GM19238 (cell line): ENCODE measurements around the gene NLRX1.
"Not testable (repeated sequence)": the region's sequence is repeated elsewhere in the genome, so short reads cannot be mapped to it uniquely, and the experiment has no call there.

Experiments used
- DNase-seq: peaks from one replicate; pipeline ENCODE4 v3.0.0; 2011; ENCODE audit warnings: low spot score; ENCODE audit not compliant: insufficient read length

NLRX1 gene, protein sequence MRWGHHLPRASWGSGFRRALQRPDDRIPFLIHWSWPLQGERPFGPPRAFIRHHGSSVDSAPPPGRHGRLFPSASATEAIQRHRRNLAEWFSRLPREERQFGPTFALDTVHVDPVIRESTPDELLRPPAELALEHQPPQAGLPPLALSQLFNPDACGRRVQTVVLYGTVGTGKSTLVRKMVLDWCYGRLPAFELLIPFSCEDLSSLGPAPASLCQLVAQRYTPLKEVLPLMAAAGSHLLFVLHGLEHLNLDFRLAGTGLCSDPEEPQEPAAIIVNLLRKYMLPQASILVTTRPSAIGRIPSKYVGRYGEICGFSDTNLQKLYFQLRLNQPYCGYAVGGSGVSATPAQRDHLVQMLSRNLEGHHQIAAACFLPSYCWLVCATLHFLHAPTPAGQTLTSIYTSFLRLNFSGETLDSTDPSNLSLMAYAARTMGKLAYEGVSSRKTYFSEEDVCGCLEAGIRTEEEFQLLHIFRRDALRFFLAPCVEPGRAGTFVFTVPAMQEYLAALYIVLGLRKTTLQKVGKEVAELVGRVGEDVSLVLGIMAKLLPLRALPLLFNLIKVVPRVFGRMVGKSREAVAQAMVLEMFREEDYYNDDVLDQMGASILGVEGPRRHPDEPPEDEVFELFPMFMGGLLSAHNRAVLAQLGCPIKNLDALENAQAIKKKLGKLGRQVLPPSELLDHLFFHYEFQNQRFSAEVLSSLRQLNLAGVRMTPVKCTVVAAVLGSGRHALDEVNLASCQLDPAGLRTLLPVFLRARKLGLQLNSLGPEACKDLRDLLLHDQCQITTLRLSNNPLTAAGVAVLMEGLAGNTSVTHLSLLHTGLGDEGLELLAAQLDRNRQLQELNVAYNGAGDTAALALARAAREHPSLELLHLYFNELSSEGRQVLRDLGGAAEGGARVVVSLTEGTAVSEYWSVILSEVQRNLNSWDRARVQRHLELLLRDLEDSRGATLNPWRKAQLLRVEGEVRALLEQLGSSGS

DNA sequence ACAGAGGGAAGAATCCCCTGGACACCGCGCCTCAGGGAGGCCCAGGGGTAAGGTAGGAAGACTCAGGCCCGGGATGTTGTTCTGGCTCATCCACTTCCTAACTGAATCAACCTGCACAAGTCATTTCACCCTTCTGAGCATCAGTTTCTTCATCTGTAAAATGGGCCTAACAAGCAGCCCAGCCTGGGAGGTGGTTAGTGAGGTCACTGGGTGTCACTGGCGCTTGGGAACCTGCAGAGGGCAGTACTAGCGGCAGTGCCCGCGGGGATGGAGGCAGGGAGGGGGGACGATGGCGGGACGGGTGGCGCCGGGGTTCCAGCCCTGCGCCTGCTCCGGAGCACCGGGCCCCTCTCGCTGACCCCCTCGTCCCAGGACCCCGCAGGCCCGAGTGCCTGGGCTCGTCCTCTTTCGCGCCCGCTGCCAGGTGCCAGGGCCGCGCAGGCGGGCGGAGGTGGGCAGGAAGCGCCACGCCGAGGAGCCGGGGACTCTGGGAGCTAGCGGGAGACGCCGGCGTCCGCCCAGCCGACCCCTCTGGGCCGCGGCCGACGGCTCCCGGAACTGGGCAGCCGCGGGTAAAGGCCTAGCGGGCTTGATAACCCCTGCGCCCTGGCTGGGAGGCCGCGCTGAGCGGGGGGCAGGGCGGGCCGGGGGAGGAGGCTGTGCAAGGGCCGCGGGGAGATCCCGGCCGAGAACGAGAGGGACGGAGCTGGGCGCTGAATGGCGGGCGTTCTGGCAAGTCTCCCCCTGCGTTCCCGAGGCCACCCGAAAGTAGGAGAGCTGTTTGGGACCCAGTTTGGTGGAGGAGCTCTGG, at the start of gene NLRX1:
Gene NLRX1, plus strand, starts transcription at position 255 of the 811 bp plus-strand sequence. CDS start 2,679 bp downstream, outside the sequence.
- peak; percentile 98 for DNase-seq

DNA sequence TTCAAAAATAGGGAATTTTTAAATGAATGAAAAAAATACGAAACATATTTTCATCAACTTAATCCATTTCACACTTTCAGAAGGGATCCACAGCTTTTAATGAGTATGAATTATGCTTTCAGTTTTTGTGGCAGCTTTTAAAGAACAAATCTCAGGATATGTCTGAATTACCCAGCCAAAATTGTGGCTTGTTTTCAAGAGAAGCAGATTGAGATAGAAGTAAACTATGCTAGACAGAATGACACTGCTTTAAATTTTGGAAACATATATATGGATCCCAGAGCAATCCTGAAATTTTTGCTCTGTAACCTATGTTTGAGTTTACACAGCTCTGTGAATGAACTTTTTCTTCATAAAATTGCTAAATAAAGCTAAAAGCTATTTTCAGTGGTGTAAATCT, 49.6 kb upstream of the NLRX1 start:
- DNase-seq = no peak

DNA sequence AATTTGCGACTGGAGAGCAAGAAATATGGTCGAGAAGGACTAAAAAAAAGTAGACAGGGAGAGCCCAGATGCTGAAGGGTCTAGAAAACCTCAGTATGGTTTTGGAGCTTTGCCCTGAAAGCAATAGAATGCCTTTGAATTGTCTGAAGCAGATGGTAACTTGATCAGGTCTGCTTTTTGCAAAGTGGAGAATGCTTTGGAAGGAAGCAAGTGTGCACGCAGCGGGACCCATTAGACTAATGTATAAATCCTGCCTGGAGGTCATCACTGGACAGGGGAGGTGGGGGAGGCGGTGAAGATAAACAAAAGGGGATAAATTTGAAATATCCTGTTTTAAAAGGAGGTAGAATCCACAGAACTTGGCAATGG, 47.9 kb upstream of the NLRX1 start:
- no peak for DNase-seq

DNA sequence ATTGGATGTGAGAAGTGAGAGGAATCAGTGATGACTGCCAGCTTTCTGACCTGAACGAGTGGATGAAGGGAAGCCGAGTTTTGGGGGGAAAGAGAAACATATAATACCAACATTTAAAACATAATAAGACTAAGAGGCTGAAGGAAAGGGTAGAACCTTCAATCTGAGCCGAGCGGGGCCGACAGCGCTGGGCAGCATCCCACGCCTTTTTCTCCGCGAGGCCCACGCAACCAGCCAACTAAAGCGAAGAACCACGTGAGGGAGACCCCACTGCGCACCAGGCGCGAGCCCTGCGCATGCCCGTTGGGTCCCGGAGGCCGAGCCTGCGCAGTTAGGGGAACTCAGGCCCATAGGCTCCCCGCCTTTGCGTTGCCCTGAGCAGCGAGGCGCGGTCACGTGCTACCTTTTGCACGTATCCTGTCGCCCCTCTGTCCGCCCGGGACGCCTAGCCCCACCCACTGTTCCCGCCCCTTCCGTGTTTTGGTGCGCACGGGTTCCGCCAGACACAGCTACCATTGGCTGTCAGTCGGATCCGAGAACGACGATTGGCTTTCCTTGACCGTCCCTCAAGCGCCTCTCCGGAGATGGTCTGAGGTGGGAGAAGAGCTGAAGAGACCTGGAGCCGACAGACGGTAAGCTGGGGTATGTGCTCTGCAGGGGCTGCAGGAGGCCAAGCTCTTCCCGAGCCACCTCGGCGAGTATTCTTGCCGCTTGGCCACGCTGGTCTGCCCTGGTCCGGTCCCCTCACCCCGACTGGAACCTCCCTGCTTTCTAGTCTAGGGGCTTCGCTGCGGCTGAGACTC, 47.3 kb upstream of the NLRX1 start, which contains the start of gene HINFP:
Gene HINFP, plus strand, starts transcription at position 573 of the 803 bp plus-strand sequence. CDS start 5,365 bp downstream, outside the sequence.
- peak; percentile 99 for DNase-seq

DNA sequence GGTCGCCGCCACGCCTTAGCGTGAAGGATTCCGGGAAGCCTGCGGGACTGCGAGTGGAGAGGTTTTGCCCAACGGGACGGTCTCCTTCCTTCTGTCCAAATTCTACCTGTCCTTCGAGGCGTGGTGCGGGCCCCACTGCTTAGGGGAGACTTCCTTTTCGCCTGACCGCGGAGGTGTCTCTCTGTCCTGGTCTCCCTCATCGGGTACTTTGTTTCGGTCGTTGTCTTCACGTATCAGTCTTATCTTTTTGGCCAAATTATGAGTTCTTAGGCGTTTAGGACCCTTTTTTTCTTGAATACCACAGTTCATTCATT, 46.8 kb upstream of the NLRX1 start:
- no peak for DNase-seq

DNA sequence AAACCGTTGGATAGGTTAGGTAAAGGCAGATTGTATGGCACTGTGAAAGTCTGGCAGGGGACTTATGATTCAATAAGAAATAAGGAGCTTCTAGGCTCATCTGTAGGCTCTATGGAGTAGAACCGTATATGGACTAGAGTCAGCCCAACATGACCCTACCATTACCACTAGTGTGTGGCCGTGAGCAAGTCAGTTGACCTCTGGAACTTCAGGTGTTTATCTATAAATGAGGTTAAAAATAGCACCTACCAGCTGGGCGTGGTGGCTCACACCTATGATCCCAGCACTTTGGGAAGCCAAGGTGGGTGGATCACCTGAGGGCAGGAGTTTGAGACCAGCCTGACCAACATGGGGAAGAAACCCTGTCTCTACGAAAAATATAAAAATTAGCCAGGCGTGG, 42.7 kb upstream of the NLRX1 start:
- DNase-seq = no peak

DNA sequence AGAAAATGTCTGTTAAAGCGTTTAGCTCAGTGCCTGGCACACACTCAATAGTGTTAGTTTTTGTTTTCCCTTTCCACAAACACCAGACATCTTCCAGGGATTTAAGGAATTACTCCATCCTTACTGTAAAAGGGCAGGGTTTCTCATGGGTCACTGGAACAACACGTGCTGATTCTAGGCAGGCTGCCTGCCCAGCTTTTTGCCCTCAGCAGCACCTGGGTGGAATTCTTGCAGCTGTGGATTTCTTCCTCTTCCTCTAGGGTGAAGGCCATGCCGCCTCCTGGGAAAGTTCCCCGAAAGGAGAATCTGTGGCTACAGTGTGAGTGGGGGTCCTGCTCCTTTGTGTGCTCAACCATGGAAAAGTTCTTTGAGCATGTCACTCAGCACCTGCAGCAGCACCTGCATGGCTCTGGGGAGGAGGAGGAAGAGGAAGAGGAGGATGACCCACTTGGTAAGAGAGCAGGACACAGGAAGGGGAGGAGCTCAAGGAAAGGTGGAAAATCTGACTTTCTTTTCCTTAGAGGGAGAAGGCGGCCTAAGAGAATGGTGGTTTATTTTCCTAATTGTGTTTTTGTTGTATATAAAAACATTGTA, 41.8 kb upstream of the NLRX1 start:
- no peak for DNase-seq

DNA sequence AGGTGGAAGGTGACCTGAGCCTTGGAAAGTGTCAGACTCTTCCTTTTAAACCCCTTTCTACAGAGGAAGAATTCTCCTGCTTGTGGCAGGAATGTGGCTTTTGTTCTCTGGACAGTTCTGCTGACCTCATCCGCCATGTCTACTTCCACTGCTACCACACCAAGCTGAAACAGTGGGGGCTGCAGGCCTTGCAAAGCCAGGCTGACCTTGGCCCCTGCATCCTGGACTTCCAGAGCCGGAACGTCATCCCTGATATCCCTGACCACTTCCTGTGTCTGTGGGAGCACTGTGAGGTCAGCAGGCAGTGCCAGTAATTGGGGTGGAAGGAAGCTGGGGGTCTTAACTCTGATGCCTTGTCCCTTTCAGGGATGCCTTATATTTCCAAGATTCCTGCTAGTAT, 37.9 kb upstream of the NLRX1 start:
- no peak for DNase-seq

DNA sequence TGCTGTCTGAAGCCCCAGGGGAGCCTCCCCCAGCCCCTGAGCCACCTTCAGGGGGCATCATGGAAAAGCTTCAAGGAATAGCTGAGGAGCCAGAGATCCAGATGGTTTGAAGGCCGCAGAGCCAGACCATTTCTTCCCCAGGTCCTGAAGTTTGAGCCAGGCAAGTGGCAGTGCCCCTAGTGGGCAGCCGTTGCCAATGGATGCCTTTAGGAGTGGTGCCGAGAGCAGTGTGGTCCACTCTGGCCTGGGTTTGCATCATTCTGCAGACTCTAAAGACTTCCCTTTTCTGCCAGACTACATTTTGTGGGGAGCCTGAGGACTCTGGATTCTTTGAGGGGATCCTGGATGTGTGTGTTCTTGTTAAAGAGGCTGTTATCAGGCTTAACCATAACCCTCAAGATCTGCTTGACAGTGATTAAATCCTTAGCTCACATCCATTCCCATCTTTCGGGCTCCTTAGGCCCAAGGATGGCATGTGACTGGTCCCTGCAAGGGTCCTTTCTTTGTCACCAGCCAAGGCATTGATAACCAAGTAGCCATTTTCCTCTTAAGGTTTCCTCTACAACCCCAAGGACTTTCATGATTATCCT, 34.0 kb upstream of the NLRX1 start:
- DNase-seq = no peak

DNA sequence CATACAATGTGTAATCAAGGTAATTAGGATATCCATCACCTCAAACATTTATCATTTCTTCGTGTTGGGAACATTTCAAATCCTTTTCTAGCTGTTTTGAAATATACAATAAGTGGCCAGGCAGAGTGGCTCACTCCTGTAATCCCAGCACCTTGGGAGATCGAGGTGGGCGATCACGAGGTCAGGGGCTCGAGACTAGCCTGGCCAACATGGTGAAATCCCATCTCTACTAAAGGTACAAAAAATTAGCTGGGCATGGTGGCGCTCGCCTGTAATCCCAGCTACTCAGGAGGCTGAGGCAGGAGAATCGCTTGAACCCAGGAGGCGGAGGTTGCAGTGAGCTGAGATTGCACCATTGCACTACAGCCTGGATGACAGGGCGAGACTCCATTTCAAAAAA, 29.2 kb upstream of the NLRX1 start:
- not testable (repeated sequence) for DNase-seq

DNA sequence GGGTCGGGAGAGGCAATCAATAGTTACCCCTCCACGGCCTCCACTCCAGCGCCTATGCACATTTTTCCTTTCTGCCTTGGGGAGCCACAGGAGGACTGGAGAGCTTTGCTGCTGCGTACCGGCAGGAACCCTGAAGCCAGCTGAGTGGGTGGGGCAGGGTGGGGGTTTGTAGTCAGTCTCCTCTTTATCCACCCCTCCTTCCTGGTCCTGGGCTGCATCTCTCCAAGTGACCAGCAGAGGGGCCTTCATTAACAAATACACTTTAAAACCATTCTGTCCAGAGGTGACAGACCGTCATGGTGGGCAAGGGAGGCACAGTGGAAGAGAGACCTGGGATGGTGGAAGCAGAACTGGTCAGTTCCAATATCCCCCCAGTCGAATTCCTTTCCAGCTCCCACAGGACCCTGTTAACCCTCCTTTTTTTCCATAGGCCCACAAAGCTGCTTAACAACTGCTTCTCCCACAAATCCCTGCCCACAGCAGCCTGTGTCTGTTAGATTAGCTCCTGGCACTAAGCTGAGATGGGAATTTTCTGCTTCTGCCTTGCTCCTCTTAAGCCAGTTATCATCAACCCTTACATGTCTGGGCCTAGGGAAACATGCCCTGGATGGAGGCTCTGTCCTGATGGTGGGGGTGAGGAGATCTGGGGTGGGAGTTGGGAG, 23.6 kb upstream of the NLRX1 start:
- DNase-seq = peak; percentile 71

DNA sequence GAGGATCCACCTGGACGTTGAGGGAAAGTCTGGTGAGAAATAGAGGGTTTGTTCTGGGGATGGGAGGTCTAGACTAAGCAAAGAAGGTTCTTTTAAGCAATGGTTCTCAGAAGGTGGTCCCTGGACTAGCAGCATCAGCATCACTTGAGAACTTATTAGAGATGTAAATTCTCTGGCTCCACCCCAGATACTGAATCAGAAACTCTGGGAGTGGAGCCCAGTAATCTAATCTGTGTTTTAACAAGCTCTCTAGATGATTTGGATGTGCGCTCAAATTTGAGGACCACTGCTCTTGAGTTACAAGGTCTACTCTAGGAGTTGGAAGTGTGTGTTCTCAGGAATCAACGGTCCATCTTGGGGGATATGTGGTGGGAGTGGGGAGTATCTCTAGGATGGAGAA, 23.0 kb upstream of the NLRX1 start:
- DNase-seq = no peak

DNA sequence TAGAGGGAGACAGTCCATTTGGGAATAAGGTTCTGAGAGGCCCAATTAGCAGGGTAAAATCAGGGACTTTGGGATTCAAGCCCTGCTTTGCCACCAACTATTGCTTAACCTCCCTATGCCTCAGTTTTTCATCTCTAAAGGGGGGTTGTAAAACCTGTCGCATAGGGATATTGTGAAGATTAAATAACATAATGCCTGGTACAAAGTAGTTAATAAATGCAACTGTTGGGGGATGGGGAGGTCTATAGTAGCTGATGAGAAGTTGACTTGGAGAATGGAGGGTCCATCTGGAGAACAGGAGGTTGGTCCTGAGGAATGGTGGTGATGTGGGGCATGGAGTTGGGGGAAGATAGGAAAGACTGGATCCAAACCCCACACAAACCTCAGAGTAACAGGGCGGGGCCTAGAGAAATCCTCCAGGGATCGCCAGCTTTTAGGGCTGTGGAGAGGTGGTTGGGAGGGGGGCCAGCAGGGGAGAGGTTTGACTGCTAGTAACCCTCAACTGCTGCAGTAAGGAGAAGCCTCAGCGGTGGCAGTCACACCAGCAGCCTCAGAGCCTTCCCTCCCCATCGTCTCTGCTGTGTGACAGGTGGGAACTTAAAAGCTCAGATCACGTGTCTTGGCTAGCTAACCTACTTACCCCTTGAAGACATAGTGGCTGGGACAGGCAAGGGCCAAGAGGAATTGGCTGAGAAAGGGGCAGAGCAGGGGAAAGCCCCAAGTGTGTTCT, 20.8 kb upstream of the NLRX1 start:
- DNase-seq = no peak

DNA sequence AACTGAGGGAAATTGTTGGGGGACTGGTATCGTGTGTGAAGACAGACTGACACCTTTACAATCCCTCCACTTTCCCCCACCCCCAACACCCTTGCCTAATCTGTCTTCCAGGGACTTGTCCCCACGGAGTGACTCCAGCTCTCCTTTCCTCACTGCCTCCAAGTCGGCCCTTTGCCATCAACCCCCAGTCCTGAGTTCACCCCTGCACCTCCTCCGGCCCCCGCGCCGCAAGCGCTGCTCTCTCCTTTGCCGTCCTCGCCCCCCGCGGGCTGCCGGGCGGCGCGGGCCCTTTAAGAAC, 19.9 kb upstream of the NLRX1 start:
- no peak for DNase-seq

DNA sequence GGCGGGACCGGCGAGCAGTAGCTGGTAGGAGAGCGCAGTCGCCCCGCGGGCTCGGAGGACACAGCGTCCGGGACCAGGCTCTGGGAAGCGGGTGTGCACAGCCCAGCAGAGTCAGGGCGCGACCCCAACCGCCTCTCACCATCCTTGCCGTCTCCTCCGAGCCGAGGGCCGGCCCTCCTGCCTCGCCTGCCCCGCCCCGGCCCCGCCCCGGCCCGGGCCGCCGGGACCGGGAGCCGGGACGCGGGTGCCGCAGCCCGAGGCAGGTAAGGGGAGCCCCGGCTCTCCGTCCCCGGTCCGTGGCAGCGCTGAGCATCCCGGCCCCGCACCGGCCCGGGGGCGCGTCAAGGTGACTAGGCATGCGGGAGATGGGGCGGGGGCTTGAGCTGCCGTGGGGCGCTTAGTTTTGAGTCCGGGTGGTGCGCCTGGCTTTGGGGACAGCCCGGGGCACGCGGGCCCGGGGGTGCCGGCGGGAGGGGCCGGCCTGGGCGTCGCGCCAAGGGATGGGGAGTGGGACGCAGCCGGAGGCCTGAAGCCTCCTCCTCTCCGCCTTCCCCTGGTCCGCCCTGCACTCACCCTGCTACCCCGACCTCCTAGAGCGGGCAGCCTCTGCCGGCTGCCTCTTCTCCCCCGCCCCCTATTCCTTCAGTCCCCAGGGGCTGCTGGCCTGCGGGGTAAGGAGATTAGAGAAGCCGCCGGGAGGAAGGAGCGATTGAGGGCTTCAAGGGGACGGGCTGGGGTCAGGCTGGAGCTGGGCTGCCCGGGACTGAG, 19.3 kb upstream of the NLRX1 start, which contains the start of gene ABCG4:
Gene ABCG4, plus strand, starts transcription at position 35 of the 768 bp plus-strand sequence. CDS start 914 bp downstream, outside the sequence.
- DNase-seq = no peak

DNA sequence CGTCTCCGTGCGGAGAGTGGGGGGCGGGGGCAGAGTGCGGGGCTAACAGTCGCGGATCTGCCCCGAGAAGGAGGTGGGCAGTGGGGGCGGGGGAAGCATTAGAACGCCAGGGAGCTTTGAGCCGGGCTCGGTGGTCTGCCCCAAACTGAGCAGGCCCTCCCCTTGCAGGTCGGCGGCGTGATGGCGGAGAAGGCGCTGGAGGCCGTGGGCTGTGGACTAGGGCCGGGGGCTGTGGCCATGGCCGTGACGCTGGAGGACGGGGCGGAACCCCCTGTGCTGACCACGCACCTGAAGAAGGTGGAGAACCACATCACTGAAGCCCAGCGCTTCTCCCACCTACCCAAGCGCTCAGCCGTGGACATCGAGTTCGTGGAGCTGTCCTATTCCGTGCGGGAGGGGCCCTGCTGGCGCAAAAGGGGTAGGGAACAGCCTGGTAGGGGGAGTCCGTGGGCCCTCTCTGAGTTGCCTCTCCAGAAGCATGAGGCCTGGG, 18.7 kb upstream of the NLRX1 start:
- no peak for DNase-seq

DNA sequence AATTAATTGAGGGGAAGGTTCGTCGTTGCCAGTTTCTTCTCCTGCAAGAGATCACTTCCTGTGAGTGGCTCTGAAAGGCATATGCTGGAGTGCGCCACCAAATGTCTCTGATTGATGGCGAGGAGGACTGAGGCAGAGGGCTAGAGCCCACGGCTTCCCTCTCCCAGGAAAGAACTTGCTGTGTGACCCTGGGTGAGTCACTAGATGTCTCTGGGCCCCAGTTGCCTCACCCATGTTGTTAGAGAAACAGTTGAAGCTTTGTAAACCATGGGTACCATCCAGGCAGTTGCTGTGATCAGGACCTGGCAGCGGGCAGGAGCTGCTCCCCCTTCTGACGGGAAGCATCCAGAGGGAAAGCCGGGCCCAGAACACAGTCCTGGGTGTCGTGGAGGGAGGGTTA, 16.5 kb upstream of the NLRX1 start:
- no peak for DNase-seq

DNA sequence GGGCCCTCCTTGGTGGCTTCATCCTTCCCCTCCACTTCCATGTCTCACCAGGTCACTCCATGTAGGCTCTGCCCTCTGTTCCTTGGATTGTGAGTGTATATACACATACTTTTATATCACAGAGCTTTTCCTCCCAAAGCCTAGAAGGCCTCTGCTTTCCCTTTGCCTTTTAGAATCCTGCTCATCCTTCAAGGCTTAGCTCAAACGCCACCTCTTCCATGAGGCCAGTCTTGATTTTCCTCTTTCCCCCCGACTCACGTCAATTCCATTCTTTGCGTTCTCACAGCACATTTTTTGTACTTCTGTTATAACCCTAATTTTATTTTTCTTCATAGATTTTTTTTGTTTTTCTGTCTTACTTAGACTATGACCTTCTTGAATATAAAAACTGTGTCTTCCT, 15.9 kb upstream of the NLRX1 start:
- no peak for DNase-seq
